Measurements from ENCODE around the gene TLR2.
A peak's percentile ranks its signal among the peaks of the same experiment; 100 is the strongest.

The TLR2 gene, protein sequence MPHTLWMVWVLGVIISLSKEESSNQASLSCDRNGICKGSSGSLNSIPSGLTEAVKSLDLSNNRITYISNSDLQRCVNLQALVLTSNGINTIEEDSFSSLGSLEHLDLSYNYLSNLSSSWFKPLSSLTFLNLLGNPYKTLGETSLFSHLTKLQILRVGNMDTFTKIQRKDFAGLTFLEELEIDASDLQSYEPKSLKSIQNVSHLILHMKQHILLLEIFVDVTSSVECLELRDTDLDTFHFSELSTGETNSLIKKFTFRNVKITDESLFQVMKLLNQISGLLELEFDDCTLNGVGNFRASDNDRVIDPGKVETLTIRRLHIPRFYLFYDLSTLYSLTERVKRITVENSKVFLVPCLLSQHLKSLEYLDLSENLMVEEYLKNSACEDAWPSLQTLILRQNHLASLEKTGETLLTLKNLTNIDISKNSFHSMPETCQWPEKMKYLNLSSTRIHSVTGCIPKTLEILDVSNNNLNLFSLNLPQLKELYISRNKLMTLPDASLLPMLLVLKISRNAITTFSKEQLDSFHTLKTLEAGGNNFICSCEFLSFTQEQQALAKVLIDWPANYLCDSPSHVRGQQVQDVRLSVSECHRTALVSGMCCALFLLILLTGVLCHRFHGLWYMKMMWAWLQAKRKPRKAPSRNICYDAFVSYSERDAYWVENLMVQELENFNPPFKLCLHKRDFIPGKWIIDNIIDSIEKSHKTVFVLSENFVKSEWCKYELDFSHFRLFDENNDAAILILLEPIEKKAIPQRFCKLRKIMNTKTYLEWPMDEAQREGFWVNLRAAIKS

DNA sequence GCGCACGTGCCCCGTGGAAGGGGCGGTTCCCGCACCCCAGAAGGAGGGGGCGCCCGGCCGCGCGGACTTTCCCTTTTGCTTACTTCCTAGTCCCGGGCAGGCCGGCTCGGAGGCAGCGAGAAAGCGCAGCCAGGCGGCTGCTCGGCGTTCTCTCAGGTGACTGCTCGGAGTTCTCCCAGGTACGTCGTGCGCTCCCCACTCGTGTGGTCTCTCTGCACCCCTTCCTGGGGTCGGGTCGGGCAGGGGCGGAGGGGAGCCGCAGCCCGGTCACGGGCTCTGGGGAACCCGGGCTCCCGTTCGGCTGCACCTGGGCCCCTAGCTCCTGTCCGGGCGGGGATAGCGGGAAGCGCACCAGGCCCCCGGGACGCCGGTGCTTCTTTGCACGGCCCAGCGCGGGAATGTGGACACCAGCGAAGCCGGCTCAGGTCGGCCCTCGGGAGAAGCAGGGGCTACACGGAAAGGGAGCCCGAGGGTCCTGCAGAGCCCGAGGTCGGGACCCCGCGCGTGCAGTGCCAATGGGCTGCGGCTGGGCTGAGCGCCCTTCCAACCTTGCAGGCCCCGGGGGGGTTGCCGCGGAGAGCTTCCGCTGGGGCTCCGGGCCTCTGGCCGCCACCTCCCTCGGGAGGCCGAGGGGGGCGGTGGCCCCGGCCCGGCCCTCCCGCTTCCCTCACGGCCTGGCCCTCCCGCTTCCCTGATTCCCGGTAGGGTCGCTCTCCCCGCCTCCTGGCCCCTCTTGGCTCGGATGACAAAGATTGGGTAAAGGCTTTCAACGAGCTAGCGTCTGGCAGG, at the start of gene TLR2:
TLR2 (plus strand) TSS at position 99 of the 789 bp plus-strand sequence. CDS start 18,628 bp downstream, outside the sequence.
- DNase-seq (ENCODE audit: low read depth), result peak; percentile 5

DNA sequence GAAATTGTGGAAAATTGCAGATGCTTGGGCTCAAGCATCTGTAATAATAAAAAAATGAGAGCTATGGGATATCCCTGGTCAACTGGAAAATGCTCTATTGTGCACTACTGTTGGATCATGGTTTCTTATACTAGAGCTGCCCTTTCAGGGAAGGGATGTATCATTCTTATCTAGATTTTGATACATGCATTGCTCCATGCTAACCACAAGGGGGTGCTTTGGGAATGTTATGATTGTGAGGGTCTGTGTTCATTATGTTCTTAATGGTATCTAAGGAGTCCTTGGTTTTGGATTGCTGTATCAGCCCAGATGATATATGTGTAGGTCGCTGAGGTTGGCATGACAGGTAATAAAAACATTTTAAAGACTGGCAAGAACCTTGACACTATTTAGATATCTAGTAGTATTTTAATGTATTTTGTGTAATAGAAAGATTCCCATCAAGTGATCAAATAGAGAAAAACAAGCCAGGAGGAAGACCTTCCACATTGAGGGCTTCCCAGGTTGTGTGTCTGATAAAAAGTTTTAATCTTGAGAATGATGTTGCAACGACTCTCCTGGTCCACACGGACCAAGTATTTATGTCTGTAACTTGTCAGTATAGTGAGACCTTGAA, 49.2 kb upstream of the TLR2 start:
- peak; percentile 45 for DNase-seq (ENCODE audit: low read depth)

DNA sequence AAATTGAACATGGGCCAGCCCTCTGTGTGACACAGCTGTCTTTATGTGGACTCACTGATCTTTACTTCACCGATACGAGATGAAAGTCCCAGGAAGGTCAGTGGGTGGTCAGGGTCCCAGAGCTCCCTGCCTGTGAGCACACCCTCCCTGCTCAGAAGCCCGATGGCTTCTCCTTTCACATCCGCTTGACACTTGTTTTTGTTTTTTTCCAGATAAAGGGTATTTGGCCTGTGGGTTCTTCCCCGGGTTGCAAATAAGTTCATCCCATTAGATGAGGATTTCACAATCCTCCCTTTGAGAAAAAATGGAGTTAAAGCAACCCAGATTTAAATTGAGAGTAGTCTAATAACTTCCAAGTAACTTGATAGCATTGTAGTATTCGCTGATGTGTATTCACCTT, 48.2 kb upstream of the TLR2 start:
- no peak for DNase-seq (ENCODE audit: low read depth)

DNA sequence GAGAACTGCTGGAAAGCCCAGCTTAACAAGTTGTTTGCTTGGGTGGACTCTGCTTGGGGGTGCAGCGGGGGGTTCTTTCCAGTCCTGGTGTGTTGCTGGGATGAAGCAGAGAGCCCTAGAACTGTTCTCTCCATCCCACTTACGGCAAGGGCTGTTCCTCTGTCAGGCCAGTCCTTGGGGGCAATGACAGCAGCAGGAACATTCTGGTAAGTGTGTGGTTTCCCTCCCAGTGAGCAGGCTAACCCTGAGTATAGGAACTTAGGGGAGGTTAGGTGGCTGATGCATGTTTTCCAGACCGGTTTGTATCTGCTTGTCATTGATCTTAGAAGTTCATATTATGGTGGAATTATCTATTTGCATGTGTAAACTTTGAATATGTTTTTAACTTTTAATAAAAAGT, 46.9 kb upstream of the TLR2 start:
- no peak for DNase-seq (ENCODE audit: low read depth)

DNA sequence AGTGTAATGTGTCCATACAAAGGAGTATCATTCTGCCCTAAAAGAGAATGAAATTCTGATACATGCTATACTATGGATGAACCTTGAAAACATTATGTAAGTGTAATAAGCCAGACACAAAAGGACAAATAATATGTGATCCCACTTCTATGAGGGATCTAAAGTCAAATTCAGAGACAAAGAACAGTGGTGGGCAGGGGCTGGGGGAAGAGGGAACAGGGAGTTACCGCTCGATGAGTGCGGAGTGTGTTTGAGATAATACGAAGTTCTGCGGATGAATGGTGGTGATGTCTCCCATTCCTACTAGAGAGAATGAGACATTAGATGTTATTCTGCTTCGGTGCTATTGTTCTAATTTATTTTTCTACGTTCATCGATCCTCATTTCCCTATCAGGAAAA, 46.1 kb upstream of the TLR2 start:
- DNase-seq (ENCODE audit: low read depth), result no peak

DNA sequence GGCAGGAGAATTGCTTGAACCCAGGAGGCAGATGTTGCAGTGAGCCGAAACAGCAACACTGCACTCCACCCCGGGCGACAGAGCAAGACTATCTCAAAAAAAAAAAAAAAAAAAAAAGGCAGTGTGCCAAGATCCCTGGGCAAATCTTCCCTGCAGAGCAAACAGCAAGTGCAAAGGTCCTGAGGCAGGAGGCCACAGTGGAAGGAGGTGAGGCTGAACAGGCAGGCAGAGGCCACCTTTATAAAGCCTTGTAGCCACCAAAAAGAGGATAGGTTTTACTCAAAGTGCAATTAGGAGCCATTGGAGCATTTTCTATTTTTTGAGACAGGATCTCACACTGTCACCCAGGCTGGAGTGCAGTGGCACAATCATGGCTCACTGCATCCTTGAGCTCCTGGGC, 45.1 kb upstream of the TLR2 start:
- DNase-seq (ENCODE audit: low read depth), result no peak

DNA sequence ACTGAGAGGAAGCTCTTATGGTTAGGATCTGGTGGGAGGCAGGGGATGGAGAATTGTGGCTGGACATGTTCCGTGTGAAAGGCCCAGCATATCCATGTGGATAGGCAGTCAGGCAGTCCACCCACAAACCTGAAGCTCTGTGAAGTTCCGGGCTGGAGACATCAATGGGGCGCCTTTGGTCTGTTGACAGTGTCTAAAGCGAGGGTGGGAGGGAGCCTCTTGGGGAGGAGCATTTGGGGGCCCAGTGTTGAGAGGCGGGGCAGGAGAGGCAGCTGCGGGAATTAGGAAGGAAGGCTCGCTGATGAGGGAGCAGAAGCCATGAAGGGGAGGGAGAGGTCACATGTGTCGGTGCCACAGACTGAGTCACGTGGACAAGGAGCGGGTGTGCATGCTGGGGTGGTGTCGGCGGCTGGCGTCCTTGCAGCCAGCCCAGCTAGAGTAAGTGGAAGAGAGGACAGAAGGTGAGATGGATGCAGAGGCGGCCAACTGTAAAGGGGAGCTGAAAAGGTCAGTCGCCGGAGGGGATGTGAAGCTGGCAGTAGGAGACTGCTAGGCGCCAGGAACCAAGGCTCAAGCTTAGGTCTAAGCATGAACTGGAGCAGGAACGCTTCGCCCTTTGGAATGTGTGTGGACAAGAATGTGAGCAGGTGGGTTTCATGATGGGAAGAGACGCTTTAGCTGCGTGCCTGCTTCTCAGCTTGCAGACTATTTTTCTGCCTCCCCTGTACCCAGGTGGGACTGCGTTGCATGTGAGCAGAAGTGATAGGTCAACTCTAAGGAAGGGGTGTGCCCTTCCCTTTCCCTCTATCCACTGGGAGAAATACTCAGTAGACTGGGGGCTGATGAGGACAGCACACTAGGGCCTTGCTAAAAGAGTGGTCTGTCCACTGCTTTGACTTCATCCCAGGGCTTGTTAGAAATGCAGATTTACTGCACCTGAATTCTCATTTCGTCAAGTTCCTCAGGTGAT, 44.0 kb upstream of the TLR2 start:
- DNase-seq (ENCODE audit: low read depth), result no peak

DNA sequence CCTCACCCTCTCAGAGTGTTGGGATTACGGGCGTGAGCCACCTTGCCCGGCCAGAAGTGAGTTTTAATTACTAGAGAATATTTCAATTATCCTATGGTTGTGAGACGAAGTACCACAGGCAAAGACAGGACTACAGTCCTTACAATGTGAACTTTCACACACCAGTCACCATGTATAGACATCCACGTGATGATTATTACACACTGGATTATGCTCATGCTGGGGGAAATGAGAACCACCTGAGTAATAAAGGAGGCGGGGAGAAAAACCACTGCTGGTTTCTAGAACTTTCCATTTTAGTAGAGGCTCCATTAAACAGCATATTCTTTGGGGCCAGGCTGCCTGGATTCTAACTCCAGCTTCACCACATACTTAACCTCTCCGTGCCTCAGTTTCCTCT, 42.5 kb upstream of the TLR2 start:
- DNase-seq (ENCODE audit: low read depth), result no peak

DNA sequence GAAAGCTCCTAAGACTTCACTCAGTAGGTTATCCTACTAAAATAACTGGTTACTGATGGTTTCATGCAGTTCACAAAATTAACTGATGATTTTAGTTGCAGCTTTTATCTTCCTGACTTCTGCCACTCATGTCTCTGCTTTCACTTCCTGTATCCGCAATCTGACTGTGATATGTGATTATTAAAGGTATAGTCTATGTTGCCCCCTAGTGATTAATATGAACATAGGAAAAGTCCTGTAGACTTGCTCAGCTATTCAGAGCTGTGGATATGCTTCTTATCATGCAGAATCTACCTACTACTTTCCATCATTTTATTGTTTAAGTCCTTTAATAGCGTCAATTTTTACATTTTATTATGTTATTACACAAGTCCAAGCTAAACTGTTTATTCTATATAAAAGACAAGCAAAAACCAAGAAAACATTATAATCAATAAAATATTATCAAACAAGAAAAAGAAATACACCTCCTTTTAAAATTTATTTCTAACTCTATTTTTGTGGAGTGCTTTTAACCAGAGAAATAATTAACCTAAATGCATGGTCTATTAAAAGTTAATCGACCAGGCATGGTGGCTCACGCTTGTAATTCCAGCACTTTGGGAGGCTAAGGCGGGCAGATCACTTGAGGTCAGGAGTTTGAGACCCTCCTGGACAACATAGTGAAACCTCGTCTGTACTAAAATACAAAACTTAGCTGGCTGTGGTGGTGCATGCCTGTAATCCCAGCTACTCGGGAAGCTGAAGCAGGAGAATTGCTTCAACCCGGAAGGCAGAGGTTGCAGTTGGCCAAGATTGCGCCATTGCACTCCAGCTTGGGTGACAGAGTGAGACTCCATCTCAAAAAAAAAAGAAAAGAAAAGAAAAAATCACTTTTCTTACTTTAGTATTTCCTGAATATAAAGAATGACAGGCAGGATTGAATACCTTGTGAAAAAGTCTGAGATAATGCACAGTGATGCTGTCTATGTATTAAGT, 40.4 kb upstream of the TLR2 start:
- peak; percentile 66 for DNase-seq (ENCODE audit: low read depth)

DNA sequence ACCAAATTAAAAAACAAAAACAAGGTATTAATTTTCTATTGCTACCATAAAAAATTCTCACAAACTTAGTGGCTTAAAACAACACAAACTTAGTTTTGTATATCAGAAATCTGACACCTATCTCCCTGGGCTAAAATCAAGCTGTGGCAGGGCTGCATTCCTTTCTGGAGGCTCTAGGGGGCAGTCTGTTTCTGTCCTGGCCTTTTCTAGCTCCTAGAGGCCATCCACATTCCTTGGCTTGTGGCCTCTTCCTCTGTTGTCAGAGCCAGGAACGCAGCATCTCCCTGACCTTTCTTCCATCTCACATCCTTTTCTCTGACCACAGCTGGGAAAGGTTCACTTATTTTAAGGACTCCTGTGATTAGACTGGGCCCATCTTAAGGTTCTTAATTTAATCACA, 38.9 kb upstream of the TLR2 start:
- DNase-seq (ENCODE audit: low read depth), result no peak

DNA sequence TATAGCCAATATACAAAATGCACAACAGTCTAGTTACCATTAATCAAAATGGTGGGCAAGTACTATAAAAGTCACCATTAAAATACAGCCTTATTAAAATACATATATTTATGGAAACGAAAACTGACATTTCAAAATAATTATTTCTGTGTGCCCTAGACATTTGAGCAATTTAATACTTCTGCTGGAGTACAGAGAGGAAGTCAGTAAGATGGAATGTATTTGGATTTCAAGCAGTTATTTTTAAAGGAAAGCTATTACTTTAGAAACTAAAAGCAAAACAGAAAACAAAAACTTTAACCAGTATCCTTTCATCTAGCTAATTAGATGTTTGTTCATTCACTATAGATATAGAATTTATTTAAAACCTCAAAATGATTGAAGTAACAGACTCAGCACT, 37.8 kb upstream of the TLR2 start:
- no peak for DNase-seq (ENCODE audit: low read depth)

DNA sequence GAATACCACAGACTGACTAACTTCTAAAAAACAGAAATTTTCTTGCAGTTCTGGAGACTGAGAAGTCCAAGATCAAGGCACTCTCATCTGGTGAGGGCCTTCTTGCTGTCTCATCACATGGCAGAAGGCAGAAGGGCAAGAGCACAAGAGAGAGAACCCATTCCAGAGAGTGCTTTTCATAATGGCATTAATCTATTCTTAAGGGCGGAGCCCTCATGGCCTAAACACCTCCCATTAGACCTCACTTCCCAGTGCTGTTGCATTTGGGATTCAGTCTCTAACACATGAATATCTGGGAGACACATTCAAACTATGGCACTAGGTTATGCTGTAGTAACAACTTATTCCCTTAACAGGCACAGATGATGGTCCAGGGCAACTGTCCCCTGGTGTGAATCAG, 37.1 kb upstream of the TLR2 start:
- DNase-seq (ENCODE audit: low read depth), result no peak

DNA sequence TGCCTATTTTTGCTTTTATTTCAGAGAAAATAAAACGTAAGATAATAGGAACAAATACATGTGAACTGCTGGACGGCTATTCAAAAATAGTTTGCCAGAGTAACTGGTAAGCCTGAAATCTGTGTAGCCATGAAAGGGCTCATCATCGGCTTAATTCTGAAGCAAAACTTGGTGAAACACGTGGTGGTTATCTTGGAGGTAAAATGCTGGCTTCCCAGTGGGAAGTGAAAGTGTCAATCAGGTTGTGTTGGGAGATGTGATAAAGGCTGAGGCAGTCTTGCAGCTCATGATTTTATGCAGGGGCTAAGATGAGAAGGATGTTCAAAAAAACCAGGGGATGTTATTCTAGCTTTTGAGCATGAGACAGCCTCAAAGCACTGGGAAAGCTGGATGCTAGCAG, 36.1 kb upstream of the TLR2 start:
- DNase-seq (ENCODE audit: low read depth), result no peak

DNA sequence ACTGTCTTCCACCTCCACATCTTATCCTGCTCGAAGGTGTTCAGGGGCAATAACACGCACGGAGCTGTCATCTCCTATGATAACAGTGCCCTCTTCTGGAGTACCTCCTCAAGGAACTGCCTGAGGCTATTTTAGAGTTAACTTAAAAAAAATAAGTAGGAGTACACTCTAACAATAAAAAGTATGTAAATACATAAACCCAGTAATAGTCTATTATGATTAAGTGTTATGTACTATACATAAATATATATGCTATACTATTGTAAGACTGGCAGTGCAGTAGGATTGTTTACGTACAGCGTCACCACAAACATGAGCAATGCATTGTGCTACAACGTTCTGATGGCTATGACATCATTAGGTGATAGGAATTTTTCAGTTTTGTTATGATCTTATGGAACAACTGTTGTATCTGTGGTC, 34.5 kb upstream of the TLR2 start:
- peak; percentile 27 for DNase-seq (ENCODE audit: low read depth)

DNA sequence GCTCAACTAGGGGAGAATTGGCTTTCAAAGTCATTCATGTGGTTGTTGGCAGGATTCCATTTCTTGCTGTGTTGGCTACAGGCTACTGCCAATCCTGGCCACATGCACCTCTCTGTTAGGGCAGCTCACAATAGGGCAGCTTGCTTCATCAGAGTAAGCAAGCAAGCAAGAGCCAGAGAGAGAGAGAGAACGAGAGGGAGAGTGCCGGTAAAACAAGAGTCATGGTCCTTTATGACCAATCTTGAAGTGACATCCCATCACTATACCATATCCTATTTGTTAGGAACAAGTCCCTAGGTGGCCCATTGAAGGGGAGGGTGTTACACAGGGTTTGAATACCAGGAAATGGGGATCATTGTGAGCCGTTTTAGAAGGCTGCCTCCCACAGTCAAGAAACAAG, 33.0 kb upstream of the TLR2 start:
- no peak for DNase-seq (ENCODE audit: low read depth)

DNA sequence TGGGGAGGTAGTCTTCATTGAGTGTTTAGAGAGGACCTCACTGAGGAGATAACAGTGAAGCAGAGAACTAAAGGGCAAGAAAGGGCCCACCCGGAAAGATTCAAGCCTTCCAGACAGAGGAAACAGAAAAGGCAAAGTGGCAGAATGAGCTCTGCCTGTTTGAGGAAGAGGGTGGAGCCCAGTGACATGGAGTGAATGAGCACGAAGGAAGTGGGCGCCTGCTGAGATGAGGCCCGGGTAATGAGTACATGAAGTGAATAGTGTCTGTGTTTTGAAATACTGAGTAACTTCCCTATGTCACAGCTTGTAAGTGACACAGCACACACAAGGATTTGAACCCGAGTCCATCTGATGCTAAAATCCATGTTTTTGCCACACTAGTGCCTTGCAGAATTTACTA, 32.5 kb upstream of the TLR2 start:
- DNase-seq (ENCODE audit: low read depth), result no peak

DNA sequence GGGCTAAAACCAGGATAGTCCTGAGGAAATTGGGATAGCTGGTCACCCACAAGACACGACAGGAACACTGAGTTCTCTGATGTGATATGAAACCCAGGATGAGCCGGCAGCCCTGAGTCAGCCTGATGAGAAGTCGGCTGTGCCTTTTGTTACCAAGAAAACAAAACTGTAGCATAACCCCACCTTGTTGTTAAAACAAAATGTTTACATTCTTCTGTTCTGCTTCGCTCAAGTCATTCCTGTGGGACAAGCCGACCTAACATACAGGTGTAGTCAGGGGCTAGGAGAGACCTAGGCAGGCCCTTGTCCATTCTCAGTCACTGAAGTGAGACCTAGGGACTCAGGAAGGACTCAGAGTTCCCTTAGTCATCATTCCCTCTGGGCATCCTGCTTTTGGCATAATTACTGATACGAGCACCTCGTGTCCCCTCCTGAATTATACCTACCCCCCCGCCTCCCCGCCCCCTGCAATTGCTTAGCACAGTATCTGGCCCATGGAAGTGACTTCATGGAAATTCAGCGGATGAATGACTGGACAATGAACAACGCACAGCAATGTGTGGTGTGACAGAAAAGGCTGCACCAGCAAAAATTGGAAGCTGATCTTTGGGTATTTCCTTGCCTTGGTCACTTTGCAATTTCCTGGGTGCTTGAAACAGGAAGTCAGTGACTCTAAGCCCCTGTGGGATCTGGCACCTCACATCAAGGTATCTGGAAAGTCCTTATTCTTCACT, 31.9 kb upstream of the TLR2 start:
- no peak for DNase-seq (ENCODE audit: low read depth)

DNA sequence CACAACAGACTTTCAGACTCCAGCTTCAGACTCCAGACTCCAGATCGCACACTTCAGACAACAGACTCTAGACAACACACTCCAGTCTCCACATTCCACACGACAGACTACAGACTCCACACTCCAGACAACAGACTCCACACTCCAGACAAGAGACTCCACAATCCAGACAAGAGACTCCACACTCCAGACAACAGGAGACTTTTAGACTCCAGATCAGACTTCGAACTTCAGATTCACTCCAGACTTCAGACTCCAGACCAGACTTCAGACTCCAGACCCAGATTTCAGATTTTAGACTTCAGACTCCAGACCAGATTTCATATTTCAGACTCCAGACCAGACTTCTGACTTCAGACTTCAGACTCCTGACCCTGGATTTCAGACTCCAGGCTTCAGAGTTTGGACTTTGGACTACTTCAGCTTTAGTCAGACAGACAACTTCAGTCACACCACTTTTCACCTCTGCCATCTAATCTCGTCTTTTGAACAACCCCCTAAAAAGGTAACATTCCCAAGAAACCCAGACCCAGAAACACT, 29.0 kb upstream of the TLR2 start:
- DNase-seq (ENCODE audit: low read depth), result no peak

DNA sequence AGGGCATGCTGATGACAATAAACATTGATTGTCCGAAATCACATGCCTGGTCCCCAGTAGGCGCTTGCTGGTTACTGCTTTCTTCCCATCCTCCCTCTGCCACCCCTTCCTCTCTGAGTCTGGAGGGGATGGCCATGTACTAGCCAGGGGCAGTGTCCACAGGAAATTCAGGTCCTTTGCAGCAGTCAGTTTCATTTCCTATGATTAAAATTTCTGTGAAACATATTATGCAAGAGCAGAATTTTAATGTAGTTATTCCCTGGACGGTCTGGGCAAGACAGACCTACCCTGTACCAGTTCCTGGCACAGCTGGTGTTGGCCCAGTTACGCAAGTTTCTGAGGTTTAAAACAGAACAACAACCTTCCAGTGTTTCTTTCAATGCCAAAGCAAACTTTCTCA, 28.2 kb upstream of the TLR2 start:
- no peak for DNase-seq (ENCODE audit: low read depth)

All from EH (cell line).